HCT116 (cell line): ENCODE data around the gene ADAM19. TPM values are rescaled to one million over a fixed set of nuclear protein-coding genes. Genes with fewer than 3 reads are reported as not detected.

Experiments used
- ATAC-seq: fragments of 200-7000 bp; cut with Tn5 transposase; 2 replicates; pipeline ENCODE4 v1.9.1; 2020; ENCODE audit warnings: mild to moderate bottlenecking, moderate library complexity
- BruUV-seq: library from RNA; stranded (reverse); fragments of 400-500 nt; replicated peaks from 2 replicates; lab custom pipeline; 2021; lab: Mats Ljungman, UMichigan
- CTCF ChIA-PET: fragments of 300-600 bp; sonication (Branson Sonifier 250); formaldehyde crosslinking; loops from one replicate; lab custom pipeline; 2021; ENCODE audit warnings: antibody characterized with exemption; lab: Charles Lee
- POLR2A ChIA-PET: fragments of 300-600, 350-600 bp; sonication (Branson Sonifier 250); formaldehyde crosslinking; loops from one replicate; lab custom pipeline; 2021; ENCODE audit warnings: antibody characterized with exemption; lab: Charles Lee
- RAD21 ChIA-PET, 2 experiments: fragments of 300-600 bp; sonication (Branson Sonifier 250); formaldehyde crosslinking; loops; one replicate each; lab custom pipeline; 2023; ENCODE audit warnings: low total read pairs in 2 of 2; ENCODE audit not compliant: uncharacterized antibody in 2 of 2, unreplicated experiment in 2 of 2, low non-redundant PET in 1 of 2; lab: Charles Lee
- DNase-seq: peaks from one replicate; pipeline ENCODE4 v3.0.0-alpha.2; 2010; ENCODE audit warnings: low read depth, low spot score
- H2AFZ ChIP-seq: fragments of 200-600 bp; shearing (Covaris generic), sonication (generic); 2 replicates; pipeline ENCODE4 v1.6.1; 2017; ENCODE audit warnings: low read depth, mixed run types, mixed read lengths, antibody characterized with exemption, low read length; ENCODE audit not compliant: poor library complexity, severe bottlenecking
- H3K27ac ChIP-seq: 2 replicates; pipeline ENCODE4 v1.5.1; 2012; ENCODE audit warnings: low read depth, low read length
- H3K27me3 ChIP-seq: fragments of 200-600 bp; sonication (generic); 2 replicates; pipeline ENCODE4 v1.6.1; 2016; ENCODE audit warnings: mixed run types, low read length, mixed read lengths; ENCODE audit not compliant: insufficient read depth
- H3K36me3 ChIP-seq, 2 experiments: fragments of 200-500 bp in 1 of 2; fragments of 200-600 bp in 1 of 2; sonication (Bioruptor generic) in 1 of 2; sonication (generic) in 1 of 2; 2 replicates each; pipeline versions ENCODE4 v1.5.1 to v1.6.1; 2014 to 2016; ENCODE audit warnings: low read length in 2 of 2, inconsistent platforms in 1 of 2, mixed read lengths in 1 of 2, mixed run types in 1 of 2; ENCODE audit not compliant: insufficient read depth in 2 of 2, control insufficient read depth in 1 of 2
- H3K4me1 ChIP-seq, 2 experiments: fragments of 200-600 bp in 1 of 2; sonication (generic) in 1 of 2; 2 replicates each; pipeline versions ENCODE4 v1.5.1 to v1.6.1; 2012 to 2017; ENCODE audit warnings: low read length in 2 of 2, inconsistent platforms in 1 of 2, mild to moderate bottlenecking in 1 of 2, mixed read lengths in 1 of 2, mixed run types in 1 of 2, moderate library complexity in 1 of 2; ENCODE audit not compliant: insufficient read depth in 2 of 2, control insufficient read depth in 1 of 2
- H3K4me2 ChIP-seq: fragments of 200-600 bp; sonication (generic); 2 replicates; pipeline ENCODE4 v1.6.1; 2017; ENCODE audit warnings: mixed run types, low read length, mixed read lengths
- H3K4me3 ChIP-seq, 2 experiments: fragments of 200-600 bp in 1 of 2; sonication (generic) in 1 of 2; replicated peaks in 1 of 2; 2 replicates each; pipeline ENCODE4 v1.5.1; 2011 to 2016; ENCODE audit warnings: low read length in 2 of 2, control low read depth in 1 of 2, low read depth in 1 of 2, mild to moderate bottlenecking in 1 of 2, mixed read lengths in 1 of 2, mixed run types in 1 of 2
- H3K79me2 ChIP-seq: fragments of 200-600 bp; sonication (generic); 2 replicates; pipeline ENCODE4 v1.6.1; 2017; ENCODE audit warnings: mild to moderate bottlenecking, mixed run types, low read length, moderate library complexity, mixed read lengths; ENCODE audit not compliant: insufficient read depth
- H3K9ac ChIP-seq: fragments of 200-600 bp; sonication (generic); 2 replicates; pipeline ENCODE4 v1.6.1; 2016; ENCODE audit warnings: low read length, mixed read lengths
- H3K9me2 ChIP-seq: fragments of 200-600 bp; sonication (generic), shearing (Covaris generic); 2 replicates; pipeline ENCODE4 v1.6.1; 2017; ENCODE audit warnings: mixed run types, mild to moderate bottlenecking, moderate library complexity; ENCODE audit not compliant: insufficient read depth
- H3K9me3 ChIP-seq, 2 experiments: fragments of 200-500 bp in 1 of 2; fragments of 200-600 bp in 1 of 2; sonication (Bioruptor generic) in 1 of 2; sonication (generic) in 1 of 2; 2 replicates each; pipeline ENCODE4 v1.6.1; 2014 to 2017; ENCODE audit warnings: low read length in 2 of 2, mixed read lengths in 2 of 2, inconsistent platforms in 1 of 2, low read depth in 1 of 2, mild to moderate bottlenecking in 1 of 2, mixed run types in 1 of 2, moderate library complexity in 1 of 2; ENCODE audit not compliant: control insufficient read depth in 1 of 2, insufficient read depth in 1 of 2
- H4K20me1 ChIP-seq: fragments of 200-600 bp; sonication (generic), shearing (Covaris generic); 2 replicates; pipeline ENCODE4 v1.6.1; 2017; ENCODE audit warnings: mixed run types, mild to moderate bottlenecking, moderate library complexity; ENCODE audit not compliant: insufficient read depth
- CBX3 ChIP-seq: IDR thresholded peaks from 2 replicates; pipeline ENCODE4 v1.6.1; 2012; ENCODE audit warnings: low read depth
- CEBPB ChIP-seq: IDR thresholded peaks from 2 replicates; pipeline ENCODE4 v1.6.1; 2012; ENCODE audit warnings: low read depth
- CTCF ChIP-seq, 3 experiments: fragments of 200-600 bp in 1 of 3; sonication (generic) in 1 of 3; IDR thresholded peaks in 2 of 3; conservative IDR thresholded peaks in 1 of 3; 2 replicates each; pipeline ENCODE4 v1.5.1; 2012 to 2017; ENCODE audit warnings: low read depth in 2 of 3, low read length in 2 of 3, antibody characterized with exemption in 1 of 3, borderline replicate concordance in 1 of 3, control low read depth in 1 of 3, mild to moderate bottlenecking in 1 of 3, mixed read lengths in 1 of 3, mixed run types in 1 of 3, moderate library complexity in 1 of 3; ENCODE audit not compliant: insufficient read depth in 1 of 3
- POLR2A ChIP-seq: IDR thresholded peaks from 2 replicates; pipeline ENCODE4 v1.7.0; 2011; ENCODE audit warnings: borderline replicate concordance; ENCODE audit not compliant: insufficient read depth, insufficient read length; ENCODE audit errors: extremely low read depth
- TCF7L2 ChIP-seq: IDR thresholded peaks from 2 replicates; pipeline ENCODE4 v1.7.0; 2011; ENCODE audit warnings: borderline replicate concordance, inconsistent platforms; ENCODE audit not compliant: insufficient read depth, insufficient read length; ENCODE audit errors: extremely low read depth
- intact Hi-C: fragments of 100-400 bp; cut with micrococcal nuclease; formaldehyde crosslinking; loops from 2 replicates; pipeline ENCODE4 v1.10.0; 2022
- total RNA-seq: library from RNA; stranded (reverse); gene quantifications from one replicate; pipeline ENCODE4 v1.2.1, GENCODE V29; 2021; ENCODE audit not compliant: unreplicated experiment

Gene ADAM19
- total RNA-seq, 1 experiment from 2014 or later = 77.3 TPM

- TF ChIP-seq CTCF (IDR thresholded peaks at IDR 0.05 in 2 of 3, conservative IDR thresholded peaks at IDR 0.05 in 1 of 3; ENCODE audit: borderline replicate concordance in 1 of 3, insufficient read depth in 1 of 3, low read depth in 2 of 3, low read length in 2 of 3) (no peak), POLR2A (no peak)
These were observed 14.5 kb downstream of the ADAM19 start (continued) for GRCh38 chr5:157561110-157561509.

GRCh38 chr5:157559301-157559700, 16.3 kb downstream of the ADAM19 start:
- ChIA-PET POLR2A (no interaction called here), RAD21 (no interaction called here), CTCF (no interaction called here)
- intact Hi-C loops = no loop called here
- Histone ChIP-seq H3K36me3 (peaks cover 10 to 25% of the 10 kb centered on the region in 2 experiments; a peak in 3 of 4 replicates), H3K27ac (peak overlapping the region; percentile 33), H3K4me2 (peak overlapping the region; percentile 54), H3K9ac (no peak overlapping the region), H3K4me3 (no peak overlapping the region), H4K20me1 (no peaks in the 10 kb centered on the region), H2AFZ (no peak overlapping the region), H3K27me3 (no peaks in the 10 kb centered on the region), H3K9me2 (no peaks in the 10 kb centered on the region), H3K4me1 (peaks cover 16 to 70% of the 10 kb centered on the region in 2 experiments), H3K9me3 (no peaks in the 10 kb centered on the region), H3K79me2 (peaks cover 74% of the 10 kb centered on the region)
- TF ChIP-seq CEBPB (peak; percentile 78; the same call in 1 of the 2 replicates), CBX3 (no peak)
- BruUV-seq = no TSS peak
- DNase-seq = no peak
- ATAC-seq = no peak

DNA sequence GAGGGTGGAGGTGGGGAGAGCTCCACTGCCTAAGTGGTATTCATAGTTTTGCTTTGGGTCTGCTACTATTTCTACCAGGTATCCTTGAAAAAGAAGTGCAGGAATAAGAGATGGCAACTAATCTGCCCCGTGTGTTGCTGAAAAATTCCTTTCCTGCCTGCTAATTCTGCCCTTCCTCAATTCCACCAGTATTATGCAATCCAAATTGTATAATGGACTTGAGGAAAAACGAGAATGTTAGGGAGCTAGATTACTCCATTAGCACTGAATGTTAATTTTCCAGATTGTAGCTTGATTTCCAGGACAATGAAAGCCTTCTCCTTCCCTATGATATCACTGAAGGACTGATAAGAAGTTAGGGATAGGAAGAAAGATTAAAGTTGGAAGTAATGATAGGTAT, 16.9 kb downstream of the ADAM19 start:
- peaks cover 16 to 70% of the 10 kb centered on the region in 2 experiments for H3K4me1 ChIP-seq
- ChIA-PET CTCF (no interaction called here), POLR2A (no interaction called here), RAD21 (no interaction called here)
- no peak overlapping the region for H2AFZ ChIP-seq
- H3K27me3 ChIP-seq = no peaks in the 10 kb centered on the region
- peak overlapping the region; percentile 20; the same call in 1 of the 2 replicates for H3K9ac ChIP-seq
- H3K4me2 ChIP-seq = peak overlapping the region; percentile 54
- no peaks in the 10 kb centered on the region for H4K20me1 ChIP-seq
- no peaks in the 10 kb centered on the region for H3K9me3 ChIP-seq
- ATAC-seq (no peak), DNase-seq (no peak)
- peak overlapping the region; percentile 33; the same call in 1 of the 2 replicates for H3K27ac ChIP-seq
- no peaks in the 10 kb centered on the region for H3K9me2 ChIP-seq
- peaks cover 4 to 21% of the 10 kb centered on the region in 2 experiments; a peak in 3 of 4 replicates for H3K36me3 ChIP-seq
- TF ChIP-seq CEBPB (peak; percentile 28), TCF7L2 (no peak)
- intact Hi-C loops = no loop called here
- no TSS peak for BruUV-seq
- peak overlapping the region in 1 of 2 experiments; percentile 4; a peak in 1 of 4 replicates for H3K4me3 ChIP-seq
- peaks cover 74% of the 10 kb centered on the region for H3K79me2 ChIP-seq
